ENCODE measurements around the gene TSKS. TPM values are rescaled to one million over a fixed set of nuclear protein-coding genes. Genes with fewer than 3 reads are reported as not detected.

The TSKS gene
- total RNA-seq, 2 donors from 2014 or later, result 0.32 to 0.45 TPM

DNA sequence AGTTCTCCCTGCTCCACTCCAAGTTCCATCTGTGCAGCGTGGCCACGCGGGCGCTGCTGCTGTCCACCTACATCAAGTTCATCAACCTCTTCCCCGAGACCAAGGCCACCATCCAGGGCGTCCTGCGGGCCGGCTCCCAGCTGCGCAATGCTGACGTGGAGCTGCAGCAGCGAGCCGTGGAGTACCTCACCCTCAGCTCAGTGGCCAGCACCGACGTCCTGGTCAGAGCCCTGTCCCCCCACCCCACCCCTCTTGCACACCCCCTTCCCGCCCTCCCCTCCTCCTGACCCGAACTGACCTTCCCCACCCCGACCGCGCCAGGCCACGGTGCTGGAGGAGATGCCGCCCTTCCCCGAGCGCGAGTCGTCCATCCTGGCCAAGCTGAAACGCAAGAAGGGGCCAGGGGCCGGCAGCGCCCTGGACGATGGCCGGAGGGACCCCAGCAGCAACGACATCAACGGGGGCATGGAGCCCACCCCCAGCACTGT, 38.3 kb upstream of the TSKS start:
- H3K27me3 Mint-ChIP-seq, result no peaks in the 10 kb centered on the region
- peaks cover 4% of the 10 kb centered on the region for H3K4me1 Mint-ChIP-seq
- no peak overlapping the region for H3K27ac Mint-ChIP-seq
- peaks cover 68% of the 10 kb centered on the region for H3K36me3 Mint-ChIP-seq (ENCODE audit: low read depth)
- H3K9me3 Mint-ChIP-seq, result no peaks in the 10 kb centered on the region
- H3K4me3 Mint-ChIP-seq, result no peak overlapping the region
- no peak for ATAC-seq (replicated peaks)

GRCh38 chr19:49800771-49801170, 37.7 kb upstream of the TSKS start:
- Mint-ChIP-seq H3K4me3 (no peak overlapping the region), H3K36me3 (ENCODE audit: low read depth) (peaks cover 69% of the 10 kb centered on the region), H3K27ac (no peak overlapping the region), H3K9me3 (no peaks in the 10 kb centered on the region), H3K27me3 (no peaks in the 10 kb centered on the region), H3K4me1 (no peaks in the 10 kb centered on the region)
- ATAC-seq (replicated peaks), result no peak

- H3K4me3 Mint-ChIP-seq, result no peak overlapping the region
- H3K36me3 Mint-ChIP-seq (ENCODE audit: low read depth), result peaks cover 78% of the 10 kb centered on the region
- no peak for ATAC-seq (replicated peaks)
- no peaks in the 10 kb centered on the region for H3K4me1 Mint-ChIP-seq
- no peaks in the 10 kb centered on the region for H3K27me3 Mint-ChIP-seq
- H3K27ac Mint-ChIP-seq, result no peak overlapping the region
- H3K9me3 Mint-ChIP-seq, result no peaks in the 10 kb centered on the region
Measured at GRCh38 chr19:49799798-49800376, 36.8 kb upstream of the TSKS start.

DNA sequence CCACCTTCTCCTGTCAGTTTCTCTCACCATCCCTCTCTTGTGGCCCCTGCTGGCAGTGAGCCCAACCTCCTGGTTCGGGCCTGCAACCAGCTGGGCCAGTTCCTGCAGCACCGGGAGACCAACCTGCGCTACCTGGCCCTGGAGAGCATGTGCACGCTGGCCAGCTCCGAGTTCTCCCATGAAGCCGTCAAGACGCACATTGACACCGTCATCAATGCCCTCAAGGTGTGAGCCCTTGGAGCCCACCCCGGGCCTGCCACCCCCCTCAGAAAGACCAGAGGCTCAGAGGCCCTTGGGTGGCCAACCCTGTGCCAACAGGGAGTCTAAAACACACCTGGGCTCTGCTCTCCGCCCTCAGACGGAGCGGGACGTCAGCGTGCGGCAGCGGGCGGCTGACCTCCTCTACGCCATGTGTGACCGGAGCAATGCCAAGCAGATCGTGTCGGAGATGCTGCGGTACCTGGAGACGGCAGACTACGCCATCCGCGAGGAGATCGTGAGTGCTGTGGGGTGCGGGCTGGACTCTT, 36.2 kb upstream of the TSKS start:
- Mint-ChIP-seq H3K36me3 (ENCODE audit: low read depth) (peaks cover 80% of the 10 kb centered on the region), H3K27me3 (no peaks in the 10 kb centered on the region), H3K27ac (no peak overlapping the region), H3K9me3 (no peaks in the 10 kb centered on the region), H3K4me3 (no peak overlapping the region), H3K4me1 (no peaks in the 10 kb centered on the region)
- ATAC-seq (replicated peaks), result no peak

DNA sequence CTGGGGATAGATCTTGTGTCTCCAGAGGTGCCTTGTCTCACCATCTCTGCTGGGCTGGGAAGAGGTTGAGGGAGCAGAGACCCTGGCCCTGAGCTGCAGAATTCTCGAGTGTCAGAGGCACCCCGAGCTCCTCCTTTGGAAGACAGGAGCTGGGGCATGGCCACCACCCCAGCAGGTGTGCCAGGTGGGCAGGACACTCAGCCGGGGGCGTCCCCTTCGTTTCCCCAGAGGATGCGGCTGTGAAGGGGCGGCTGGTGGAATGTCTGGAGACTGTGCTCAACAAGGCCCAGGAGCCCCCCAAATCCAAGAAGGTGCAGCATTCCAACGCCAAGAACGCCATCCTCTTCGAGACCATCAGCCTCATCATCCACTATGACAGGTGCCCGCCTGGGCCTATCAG, 35.5 kb upstream of the TSKS start:
- no peak for ATAC-seq (replicated peaks)
- Mint-ChIP-seq H3K4me3 (no peak overlapping the region), H3K36me3 (ENCODE audit: low read depth) (peaks cover 80% of the 10 kb centered on the region), H3K27ac (no peak overlapping the region), H3K9me3 (no peaks in the 10 kb centered on the region), H3K27me3 (no peaks in the 10 kb centered on the region), H3K4me1 (no peaks in the 10 kb centered on the region)

DNA sequence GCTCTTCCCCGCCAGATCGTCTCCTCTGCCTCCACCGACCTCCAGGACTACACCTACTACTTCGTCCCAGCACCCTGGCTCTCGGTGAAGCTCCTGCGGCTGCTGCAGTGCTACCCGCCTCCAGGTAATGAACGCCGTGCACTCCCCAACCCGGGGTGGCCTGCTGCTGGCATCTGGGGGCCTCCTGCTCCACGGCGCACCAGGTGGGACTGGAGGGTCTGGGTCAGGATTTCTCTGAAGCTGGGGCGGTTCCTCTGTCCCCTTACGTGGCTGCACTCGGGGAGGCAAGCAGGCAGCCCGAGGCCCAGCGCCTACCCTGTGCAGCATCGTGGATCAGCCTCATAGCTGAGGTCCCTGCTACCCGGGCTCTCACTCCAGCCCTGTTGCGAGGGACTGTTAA, 32.5 kb upstream of the TSKS start:
- Mint-ChIP-seq H3K27ac (no peak overlapping the region), H3K4me1 (no peaks in the 10 kb centered on the region), H3K36me3 (ENCODE audit: low read depth) (peaks cover 83% of the 10 kb centered on the region), H3K9me3 (no peaks in the 10 kb centered on the region), H3K27me3 (no peaks in the 10 kb centered on the region), H3K4me3 (no peak overlapping the region)
- ATAC-seq (replicated peaks), result no peak

DNA sequence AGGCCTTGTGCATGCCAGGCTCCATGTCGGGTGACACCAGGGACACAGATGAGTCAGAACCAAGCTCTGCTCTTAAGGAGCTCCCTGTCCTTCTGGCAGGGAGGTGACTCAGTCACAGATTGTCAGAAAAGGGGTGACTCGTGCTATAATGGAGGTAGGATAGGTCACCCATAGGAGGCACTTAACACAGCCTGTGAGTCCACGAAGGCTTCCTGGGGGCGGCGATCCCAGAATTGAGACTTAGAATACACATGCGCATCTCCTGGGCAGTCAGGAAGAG, 30.4 kb upstream of the TSKS start:
- peak; percentile 94 for ATAC-seq (replicated peaks)
- no peak overlapping the region for H3K4me3 Mint-ChIP-seq
- no peaks in the 10 kb centered on the region for H3K4me1 Mint-ChIP-seq
- no peaks in the 10 kb centered on the region for H3K27me3 Mint-ChIP-seq
- no peaks in the 10 kb centered on the region for H3K9me3 Mint-ChIP-seq
- H3K27ac Mint-ChIP-seq, result no peak overlapping the region
- peaks cover 79% of the 10 kb centered on the region for H3K36me3 Mint-ChIP-seq (ENCODE audit: low read depth)

DNA sequence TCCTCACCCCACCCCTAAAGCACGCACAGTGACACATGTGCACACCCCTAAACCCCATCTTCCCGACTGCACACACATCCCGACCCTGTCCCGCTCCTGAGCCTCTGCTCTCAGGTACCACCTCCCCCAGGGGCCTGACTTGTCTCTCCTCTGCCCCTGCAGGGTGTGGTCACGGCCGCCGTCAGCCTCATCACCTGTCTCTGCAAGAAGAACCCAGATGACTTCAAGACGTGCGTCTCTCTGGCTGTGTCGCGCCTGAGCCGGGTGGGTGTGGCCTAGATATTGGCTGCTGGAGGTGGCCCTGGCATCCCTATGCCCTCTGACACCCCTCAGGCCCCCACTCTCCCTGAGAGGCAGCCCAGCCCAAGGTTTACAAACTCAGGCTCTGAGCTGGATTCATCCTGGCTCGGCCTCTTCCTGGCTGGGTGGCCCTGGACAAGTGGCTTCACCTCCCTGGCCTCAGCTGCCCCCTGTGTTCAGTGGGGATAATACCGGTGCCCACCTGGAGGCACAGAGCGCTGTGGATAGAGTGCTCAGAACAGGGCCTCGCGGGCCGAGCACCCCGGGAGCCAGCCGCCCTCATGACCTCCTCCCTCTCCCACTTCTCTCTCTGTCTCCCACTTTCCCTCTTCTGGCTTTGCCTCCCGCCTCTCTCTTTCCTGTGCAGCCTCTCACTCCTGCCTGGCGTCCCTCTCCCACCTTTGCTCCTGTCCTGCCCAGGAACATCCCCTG, 29.9 kb upstream of the TSKS start:
- Mint-ChIP-seq H3K4me1 (no peaks in the 10 kb centered on the region), H3K4me3 (no peak overlapping the region), H3K36me3 (ENCODE audit: low read depth) (peaks cover 79% of the 10 kb centered on the region), H3K9me3 (no peaks in the 10 kb centered on the region), H3K27me3 (no peaks in the 10 kb centered on the region), H3K27ac (no peak overlapping the region)
- no peak for ATAC-seq (replicated peaks)

GRCh38 chr19:49791776-49792445, 28.8 kb upstream of the TSKS start:
- peaks cover 80% of the 10 kb centered on the region for H3K36me3 Mint-ChIP-seq (ENCODE audit: low read depth)
- no peak overlapping the region for H3K27ac Mint-ChIP-seq
- no peaks in the 10 kb centered on the region for H3K9me3 Mint-ChIP-seq
- no peaks in the 10 kb centered on the region for H3K4me1 Mint-ChIP-seq
- no peak for ATAC-seq (replicated peaks)
- no peak overlapping the region for H3K4me3 Mint-ChIP-seq
- no peaks in the 10 kb centered on the region for H3K27me3 Mint-ChIP-seq

- ATAC-seq (replicated peaks), result no peak
- Mint-ChIP-seq H3K4me3 (no peak overlapping the region), H3K9me3 (no peaks in the 10 kb centered on the region), H3K36me3 (ENCODE audit: low read depth) (peaks cover 80% of the 10 kb centered on the region), H3K27ac (peak overlapping the region; percentile 25), H3K4me1 (no peaks in the 10 kb centered on the region), H3K27me3 (no peaks in the 10 kb centered on the region)
Measured at GRCh38 chr19:49790866-49791265, 27.8 kb upstream of the TSKS start.

DNA sequence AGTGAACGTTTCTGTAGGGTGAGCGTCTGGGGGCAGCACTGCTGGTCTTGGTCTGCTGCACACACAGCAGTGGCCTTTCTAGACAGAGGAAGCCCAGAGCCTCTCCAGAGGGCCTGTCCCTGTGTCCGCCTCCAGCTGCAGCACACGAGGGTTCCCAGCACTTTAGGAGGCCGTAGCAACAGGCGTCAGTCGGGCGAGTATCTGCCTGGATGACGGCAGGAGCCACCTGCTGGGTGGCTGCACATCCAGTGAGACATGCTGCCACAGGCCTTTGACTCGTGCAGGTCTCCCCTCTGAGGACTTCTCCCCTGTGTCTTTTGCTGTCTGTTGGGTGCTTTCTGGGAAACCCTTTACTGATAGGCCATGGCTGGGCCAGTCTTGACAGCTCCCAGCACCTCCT, 25.8 kb upstream of the TSKS start:
- Mint-ChIP-seq H3K9me3 (no peaks in the 10 kb centered on the region), H3K36me3 (ENCODE audit: low read depth) (peaks cover 78% of the 10 kb centered on the region), H3K4me1 (no peaks in the 10 kb centered on the region), H3K4me3 (no peak overlapping the region), H3K27ac (no peak overlapping the region), H3K27me3 (no peaks in the 10 kb centered on the region)
- no peak for ATAC-seq (replicated peaks)

DNA sequence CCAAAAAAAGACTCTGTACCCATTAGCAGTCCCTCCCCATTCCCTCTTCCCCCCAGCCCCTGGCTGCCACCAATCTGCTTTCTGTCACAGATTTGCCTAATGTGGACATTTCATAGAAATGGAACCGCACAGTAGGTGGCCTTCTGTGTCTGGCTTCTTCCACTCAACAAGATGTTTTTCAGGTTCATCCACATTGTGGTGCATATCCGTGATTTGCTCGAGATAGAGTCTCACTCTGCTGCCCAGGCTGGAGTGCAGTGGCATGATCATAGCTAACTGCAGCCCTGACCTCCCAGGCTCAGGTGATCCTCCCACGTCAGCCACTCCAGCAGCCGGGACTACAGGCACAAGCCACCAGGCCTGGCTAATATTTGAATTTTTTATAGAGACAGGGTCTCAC, 24.6 kb upstream of the TSKS start:
- no peak for ATAC-seq (replicated peaks)
- H3K27me3 Mint-ChIP-seq, result no peaks in the 10 kb centered on the region

GRCh38 chr19:49786376-49786820, 23.3 kb upstream of the TSKS start:
- H3K36me3 Mint-ChIP-seq (ENCODE audit: low read depth), result peaks cover 79% of the 10 kb centered on the region
- no peak for ATAC-seq (replicated peaks)
- H3K27ac Mint-ChIP-seq, result peak overlapping the region; percentile 79
- H3K27me3 Mint-ChIP-seq, result no peaks in the 10 kb centered on the region
- H3K9me3 Mint-ChIP-seq, result no peaks in the 10 kb centered on the region
- no peaks in the 10 kb centered on the region for H3K4me1 Mint-ChIP-seq
- H3K4me3 Mint-ChIP-seq, result no peak overlapping the region

More for the DNA sequence above, 24.6 kb upstream of the TSKS start:
- no peak overlapping the region for H3K27ac Mint-ChIP-seq
- no peaks in the 10 kb centered on the region for H3K9me3 Mint-ChIP-seq
- H3K36me3 Mint-ChIP-seq (ENCODE audit: low read depth), result peaks cover 78% of the 10 kb centered on the region
- H3K4me1 Mint-ChIP-seq, result no peaks in the 10 kb centered on the region
- no peak overlapping the region for H3K4me3 Mint-ChIP-seq

DNA sequence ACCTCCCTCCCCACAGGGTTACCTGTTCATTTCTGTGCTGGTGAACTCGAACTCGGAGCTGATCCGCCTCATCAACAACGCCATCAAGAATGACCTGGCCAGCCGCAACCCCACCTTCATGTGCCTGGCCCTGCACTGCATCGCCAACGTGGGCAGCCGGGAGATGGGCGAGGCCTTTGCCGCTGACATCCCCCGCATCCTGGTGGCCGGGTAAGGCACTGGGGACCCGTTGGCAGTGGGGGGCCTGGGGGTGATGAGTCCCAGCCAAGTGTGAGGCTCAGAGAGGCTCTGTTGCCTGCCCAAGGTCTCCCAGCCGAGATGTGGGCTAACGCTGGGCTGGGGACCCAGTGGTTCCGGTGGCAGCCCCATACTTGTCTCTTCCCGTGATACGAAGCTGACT, 19.4 kb upstream of the TSKS start:
- H3K27ac Mint-ChIP-seq, result no peak overlapping the region
- H3K9me3 Mint-ChIP-seq, result no peaks in the 10 kb centered on the region
- H3K36me3 Mint-ChIP-seq (ENCODE audit: low read depth), result peaks cover 62% of the 10 kb centered on the region
- peaks cover 18% of the 10 kb centered on the region for H3K4me1 Mint-ChIP-seq
- no peak overlapping the region for H3K4me3 Mint-ChIP-seq
- ATAC-seq (replicated peaks), result no peak
- no peaks in the 10 kb centered on the region for H3K27me3 Mint-ChIP-seq

DNA sequence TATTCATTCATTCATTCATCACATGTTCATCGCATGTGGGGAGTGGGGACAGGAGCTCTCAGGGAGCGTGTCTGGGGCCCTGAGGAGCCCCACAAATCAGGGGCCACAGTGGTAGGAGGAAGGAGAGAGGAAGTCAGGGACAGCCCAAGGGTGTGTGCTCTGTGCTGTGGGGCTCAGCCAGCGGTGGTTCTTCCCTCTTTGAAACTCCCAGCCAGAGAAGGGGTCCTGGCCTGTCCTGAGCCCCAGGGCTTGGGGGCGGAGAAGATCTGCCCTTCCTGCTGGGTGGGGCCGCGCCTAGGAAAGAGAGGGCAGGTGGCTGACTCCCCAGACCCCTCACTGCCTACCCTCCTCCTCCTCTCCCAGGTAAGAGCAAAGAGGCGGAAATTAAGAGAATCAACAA, 18.3 kb upstream of the TSKS start:
- H3K9me3 Mint-ChIP-seq, result no peaks in the 10 kb centered on the region
- H3K27ac Mint-ChIP-seq, result peak overlapping the region; percentile 74
- H3K27me3 Mint-ChIP-seq, result no peaks in the 10 kb centered on the region
- peaks cover 53% of the 10 kb centered on the region for H3K36me3 Mint-ChIP-seq (ENCODE audit: low read depth)
- ATAC-seq (replicated peaks), result no peak
- H3K4me1 Mint-ChIP-seq, result peaks cover 18% of the 10 kb centered on the region
- no peak overlapping the region for H3K4me3 Mint-ChIP-seq

All from activated T-helper 17 cell treated with anti-CD3 and anti-CD28 coated beads, Interleukin-2, amount 50 U/mL, for 72 hours (primary cell).